CD4-positive, alpha-beta memory T cell (primary cell): Measurements from ENCODE around the gene SERP2. TPM values are rescaled to one million over a fixed set of nuclear protein-coding genes. Genes with fewer than 3 reads are reported as not detected.
A peak's percentile ranks its signal among the peaks of the same experiment; 100 is the strongest.

ENCODE experiments used
- CTCF ChIA-PET: fragments of 350-600 bp; sonication (Branson Sonifier 250); formaldehyde crosslinking; loops from one replicate; lab custom pipeline; 2021; ENCODE audit warnings: inconsistent platforms; ENCODE audit not compliant: partially characterized antibody; lab: Charles Lee
- POLR2A ChIA-PET: fragments of 350-600 bp; sonication (Branson Sonifier 250); formaldehyde crosslinking; loops from one replicate; lab custom pipeline; 2021; ENCODE audit not compliant: partially characterized antibody; lab: Charles Lee
- DNase-seq, 5 donors: peaks; one replicate each; pipeline versions ENCODE4 v3.0.0 to v3.0.0-alpha.2; 2020 to 2022; ENCODE audit warnings: mixed read lengths in 1 of 5
- H3K27ac ChIP-seq: one replicate; pipeline ENCODE4 v1.7.0; 2013; ENCODE audit warnings: low read depth, low read length
- H3K27me3 ChIP-seq: 2 replicates; pipeline ENCODE4 v1.7.0; 2013; ENCODE audit warnings: mild to moderate bottlenecking, low read length, moderate library complexity; ENCODE audit not compliant: insufficient read depth
- H3K36me3 ChIP-seq: 2 replicates; pipeline ENCODE4 v1.7.0; 2013; ENCODE audit warnings: mild to moderate bottlenecking, low read length, moderate library complexity; ENCODE audit not compliant: insufficient read depth
- H3K4me1 ChIP-seq: 2 replicates; pipeline ENCODE4 v1.7.0; 2013; ENCODE audit warnings: mild to moderate bottlenecking, low read length, moderate library complexity; ENCODE audit not compliant: insufficient read depth
- H3K4me3 ChIP-seq, 2 donors: one replicate each; pipeline ENCODE4 v1.7.0; 2013; ENCODE audit warnings: low read length in 2 of 2, mild to moderate bottlenecking in 1 of 2
- H3K9me3 ChIP-seq, 2 donors: one replicate each; pipeline ENCODE4 v1.7.0; 2013; ENCODE audit warnings: low read length in 2 of 2, control low read depth in 1 of 2; ENCODE audit not compliant: control insufficient read depth in 1 of 2
- H3K27ac Mint-ChIP-seq, 7 donors: one replicate each; pipeline ENCODE4 v1.8.0; 2020 to 2021; ENCODE audit warnings: mixed read lengths in 7 of 7, mild to moderate bottlenecking in 6 of 7, inconsistent platforms in 3 of 7, moderate library complexity in 3 of 7
- H3K27me3 Mint-ChIP-seq, 2 donors: one replicate each; pipeline ENCODE4 v1.8.0; 2020 to 2021; ENCODE audit warnings: mixed read lengths in 2 of 2
- H3K36me3 Mint-ChIP-seq, 2 donors: one replicate each; pipeline ENCODE4 v1.8.0; 2020 to 2021; ENCODE audit warnings: mixed read lengths in 2 of 2, inconsistent platforms in 1 of 2, mild to moderate bottlenecking in 1 of 2
- H3K4me1 Mint-ChIP-seq, 4 donors: one replicate each; pipeline ENCODE4 v1.8.0; 2020 to 2021; ENCODE audit warnings: mixed read lengths in 4 of 4, mild to moderate bottlenecking in 1 of 4
- H3K4me3 Mint-ChIP-seq, 8 donors: one replicate each; pipeline ENCODE4 v1.8.0; 2020 to 2021; ENCODE audit warnings: mixed read lengths in 8 of 8, mild to moderate bottlenecking in 7 of 8, moderate library complexity in 6 of 8, inconsistent platforms in 3 of 8
- H3K9me3 Mint-ChIP-seq, 8 donors: one replicate each; pipeline ENCODE4 v1.8.0; 2020 to 2021; ENCODE audit warnings: mixed read lengths in 8 of 8, mild to moderate bottlenecking in 5 of 8, inconsistent platforms in 3 of 8, moderate library complexity in 1 of 8
- intact Hi-C: fragments of 100-400 bp; cut with micrococcal nuclease; formaldehyde crosslinking; loops from one replicate; pipeline ENCODE4 v1.15.1; 2023
- polyA plus RNA-seq, 2 donors: library from polyadenylated mRNA; unstranded; fragments of 300-500 nt; fragmentation: Illumina TruSeq; gene quantifications; one replicate each; pipeline ENCODE4 v1.2.3, GENCODE V29; 2021
- total RNA-seq, 2 experiments: library from RNA; stranded (reverse); gene quantifications; one replicate each; pipeline ENCODE4 v1.2.3, GENCODE V29; 2021

Gene SERP2
- total and polyA plus RNA-seq, 4 experiments from 2014 or later = not detected

GRCh38 chr13:44417446-44417845, 43.8 kb downstream of the SERP2 start:
- Mint-ChIP-seq H3K27me3 (peaks cover 7 to 11% of the 10 kb centered on the region in 2 donors), H3K9me3 (no peaks in the 10 kb centered on the region), H3K36me3 (no peaks in the 10 kb centered on the region), H3K4me3 (no peak overlapping the region), H3K4me1 (no peaks in the 10 kb centered on the region), H3K27ac (no peak overlapping the region)
- Histone ChIP-seq H3K4me3 (no peak overlapping the region), H3K36me3 (no peaks in the 10 kb centered on the region), H3K4me1 (no peaks in the 10 kb centered on the region), H3K27ac (no peak overlapping the region), H3K27me3 (no peaks in the 10 kb centered on the region), H3K9me3 (no peaks in the 10 kb centered on the region)
- no peak for DNase-seq
- POLR2A ChIA-PET = no interaction called here
- CTCF ChIA-PET = no interaction called here
- intact Hi-C loops = no loop called here

- Histone ChIP-seq H3K27me3 (no peaks in the 10 kb centered on the region), H3K9me3 (no peaks in the 10 kb centered on the region), H3K4me1 (no peaks in the 10 kb centered on the region), H3K4me3 (no peak overlapping the region), H3K27ac (no peak overlapping the region), H3K36me3 (no peaks in the 10 kb centered on the region)
- DNase-seq = no peak
- Mint-ChIP-seq H3K36me3 (no peaks in the 10 kb centered on the region), H3K4me3 (no peak overlapping the region), H3K9me3 (no peaks in the 10 kb centered on the region), H3K4me1 (no peaks in the 10 kb centered on the region), H3K27ac (no peak overlapping the region), H3K27me3 (peaks cover 9 to 12% of the 10 kb centered on the region in 2 donors)
- ChIA-PET CTCF (no interaction called here), POLR2A (no interaction called here)
- intact Hi-C loops = no loop called here
Observed at GRCh38 chr13:44417876-44418275, 44.3 kb downstream of the SERP2 start.

GRCh38 chr13:44420376-44421220, 47.0 kb downstream of the SERP2 start:
- no peaks in the 10 kb centered on the region for H3K4me1 Mint-ChIP-seq
- no peaks in the 10 kb centered on the region for H3K4me1 ChIP-seq
- no peak overlapping the region for H3K4me3 ChIP-seq
- no peak overlapping the region for H3K4me3 Mint-ChIP-seq
- H3K9me3 Mint-ChIP-seq = peaks cover 0 to 2% (median 0%) of the 10 kb centered on the region in 8 donors
- ChIA-PET CTCF (interaction anchor here (1.2 kb wide), 1 partner anchor 513 kb away, joined by 3 read pairs; no protein-coding TSS in a partner anchor), POLR2A (no interaction called here)
- H3K27me3 ChIP-seq = no peaks in the 10 kb centered on the region
- H3K27ac Mint-ChIP-seq = peak overlapping the region in 1 of 7 donors; percentile 31
- H3K27ac ChIP-seq = no peak overlapping the region
- DNase-seq = no peak
- no peaks in the 10 kb centered on the region for H3K9me3 ChIP-seq
- intact Hi-C loops = no loop called here
- no peaks in the 10 kb centered on the region for H3K36me3 ChIP-seq
- peaks cover 11 to 33% of the 10 kb centered on the region in 2 donors for H3K27me3 Mint-ChIP-seq
- H3K36me3 Mint-ChIP-seq = no peaks in the 10 kb centered on the region

GRCh38 chr13:44421853-44422525, 48.4 kb downstream of the SERP2 start:
- Mint-ChIP-seq H3K36me3 (no peaks in the 10 kb centered on the region), H3K9me3 (peaks cover 0 to 2% (median 0%) of the 10 kb centered on the region in 8 donors), H3K27me3 (peaks cover 11 to 32% of the 10 kb centered on the region in 2 donors), H3K27ac (no peak overlapping the region), H3K4me3 (no peak overlapping the region), H3K4me1 (no peaks in the 10 kb centered on the region)
- ChIA-PET CTCF (no interaction called here), POLR2A (no interaction called here)
- Histone ChIP-seq H3K4me3 (no peak overlapping the region), H3K27me3 (no peaks in the 10 kb centered on the region), H3K36me3 (no peaks in the 10 kb centered on the region), H3K27ac (no peak overlapping the region), H3K9me3 (no peaks in the 10 kb centered on the region), H3K4me1 (no peaks in the 10 kb centered on the region)
- intact Hi-C loops = no loop called here
- no peak for DNase-seq

- no peak overlapping the region for H3K4me3 Mint-ChIP-seq
- Histone ChIP-seq H3K4me1 (no peaks in the 10 kb centered on the region), H3K36me3 (no peaks in the 10 kb centered on the region), H3K4me3 (no peak overlapping the region), H3K27ac (no peak overlapping the region), H3K9me3 (no peaks in the 10 kb centered on the region), H3K27me3 (no peaks in the 10 kb centered on the region)
- intact Hi-C loops = no loop called here
- peaks cover 11 to 32% of the 10 kb centered on the region in 2 donors for H3K27me3 Mint-ChIP-seq
- ChIA-PET POLR2A (no interaction called here), CTCF (no interaction called here)
- H3K27ac Mint-ChIP-seq = peak overlapping the region in 1 of 7 donors; percentile 62
- no peak for DNase-seq
- H3K36me3 Mint-ChIP-seq = no peaks in the 10 kb centered on the region
- peaks cover 0 to 2% (median 0%) of the 10 kb centered on the region in 8 donors for H3K9me3 Mint-ChIP-seq
- no peaks in the 10 kb centered on the region for H3K4me1 Mint-ChIP-seq
Observed at GRCh38 chr13:44422755-44423643, 49.4 kb downstream of the SERP2 start.

GRCh38 chr13:44423824-44424223, 50.2 kb downstream of the SERP2 start:
- Mint-ChIP-seq H3K4me3 (no peak overlapping the region), H3K27ac (no peak overlapping the region), H3K36me3 (no peaks in the 10 kb centered on the region), H3K4me1 (no peaks in the 10 kb centered on the region), H3K9me3 (peaks cover 0 to 2% (median 0%) of the 10 kb centered on the region in 8 donors), H3K27me3 (peaks cover 11 to 32% of the 10 kb centered on the region in 2 donors)
- ChIA-PET POLR2A (no interaction called here), CTCF (interaction anchor here (1.1 kb wide), 1 partner anchor 515 kb away, joined by 4 read pairs; no protein-coding TSS in a partner anchor)
- Histone ChIP-seq H3K27ac (no peak overlapping the region), H3K4me3 (no peak overlapping the region), H3K27me3 (no peaks in the 10 kb centered on the region), H3K9me3 (no peaks in the 10 kb centered on the region), H3K4me1 (no peaks in the 10 kb centered on the region), H3K36me3 (no peaks in the 10 kb centered on the region)
- intact Hi-C loops = no loop called here
- DNase-seq = no peak
